HG02884 (cell line): ENCODE results near the gene CYREN.
"Not testable (repeated sequence)": the region's sequence is repeated elsewhere in the genome, so short reads cannot be mapped to it uniquely, and the experiment has no call there.

Experiments used
- ATAC-seq: cut with Tn5 transposase; IDR thresholded peaks from one replicate; pipeline ENCODE4 v1.9.1; 2021; ENCODE audit warnings: mild to moderate bottlenecking, moderate library complexity; ENCODE audit not compliant: unreplicated experiment

The CYREN gene

DNA sequence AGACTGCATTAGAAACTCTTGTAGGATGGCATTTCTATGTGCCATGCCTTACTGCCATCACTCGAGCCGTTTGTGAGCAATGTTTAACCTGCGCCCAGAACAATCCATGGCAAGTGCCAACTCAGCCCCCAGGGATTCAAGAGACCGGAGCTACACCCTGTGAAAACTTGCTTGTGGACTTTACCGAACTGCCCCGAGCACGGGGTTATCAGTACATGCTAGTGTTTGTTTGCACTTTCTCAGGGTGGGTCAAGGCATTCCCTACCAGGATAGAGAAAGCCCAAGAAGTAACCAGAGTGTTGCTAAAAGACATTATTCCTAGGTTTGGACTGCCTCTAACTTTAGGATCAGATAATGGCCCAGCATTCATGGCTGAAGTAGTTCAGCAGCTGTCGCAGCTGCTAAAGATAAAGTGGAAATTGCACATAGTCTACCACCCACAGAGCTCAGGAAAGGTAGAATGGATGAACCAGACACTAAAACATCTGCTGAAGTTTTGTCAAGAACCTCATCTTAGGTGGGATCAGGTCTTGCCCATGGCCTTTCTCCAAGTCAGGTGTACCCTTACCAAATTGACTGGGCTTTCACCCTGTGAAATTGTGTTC lies 8.9 kb upstream of the CYREN start:
- ATAC-seq, result no peak

DNA sequence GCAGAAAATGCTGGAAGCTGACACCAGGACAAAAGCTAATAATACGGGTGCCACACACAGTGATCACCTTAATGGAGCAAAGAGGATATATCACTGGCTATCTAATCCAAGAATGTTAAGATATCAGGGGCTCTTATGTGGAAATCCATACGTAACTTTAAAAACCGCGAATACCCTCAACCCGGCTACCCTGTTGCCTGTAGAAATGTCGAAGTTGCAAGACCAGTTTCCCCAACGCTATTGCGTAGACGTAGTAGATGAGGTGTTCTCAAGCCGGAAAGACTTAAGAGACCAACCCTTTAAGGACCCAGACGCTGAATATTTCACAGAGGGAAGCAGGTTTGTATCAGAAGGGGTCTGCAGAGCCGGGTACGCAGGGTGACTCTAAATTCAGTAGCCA lies 7.9 kb upstream of the CYREN start:
- no peak for ATAC-seq

DNA sequence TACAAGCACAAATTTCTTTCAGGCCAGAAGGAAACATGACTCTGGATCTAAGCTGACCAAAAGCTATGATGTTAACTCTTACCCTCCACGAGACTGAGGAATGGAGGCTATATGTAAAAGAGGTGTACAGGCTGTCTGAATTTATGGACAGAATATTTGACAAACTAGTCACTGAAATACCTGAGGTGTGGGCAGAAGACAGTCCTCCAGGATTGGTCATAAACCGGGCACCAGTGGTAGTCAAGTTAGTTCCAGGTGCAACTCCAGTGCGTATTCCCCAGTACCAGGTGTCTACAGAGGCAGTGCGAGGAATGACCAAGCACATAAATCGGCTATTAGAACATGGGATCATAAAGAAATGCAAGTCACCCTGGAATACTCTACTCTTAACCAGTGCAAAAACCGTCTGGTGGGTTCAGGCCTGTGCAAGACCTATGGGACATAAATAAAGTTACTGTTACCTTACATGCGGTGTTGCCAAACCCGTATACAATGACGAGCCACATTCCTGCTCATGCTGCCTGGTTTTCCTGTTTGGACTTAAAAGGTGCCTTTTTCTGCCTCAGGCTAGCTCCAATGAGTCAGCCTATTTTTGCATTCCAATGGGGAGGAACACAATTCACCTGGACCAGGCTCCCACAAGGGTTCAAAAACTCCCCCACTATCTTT lies 6.7 kb upstream of the CYREN start:
- ATAC-seq, result no peak

DNA sequence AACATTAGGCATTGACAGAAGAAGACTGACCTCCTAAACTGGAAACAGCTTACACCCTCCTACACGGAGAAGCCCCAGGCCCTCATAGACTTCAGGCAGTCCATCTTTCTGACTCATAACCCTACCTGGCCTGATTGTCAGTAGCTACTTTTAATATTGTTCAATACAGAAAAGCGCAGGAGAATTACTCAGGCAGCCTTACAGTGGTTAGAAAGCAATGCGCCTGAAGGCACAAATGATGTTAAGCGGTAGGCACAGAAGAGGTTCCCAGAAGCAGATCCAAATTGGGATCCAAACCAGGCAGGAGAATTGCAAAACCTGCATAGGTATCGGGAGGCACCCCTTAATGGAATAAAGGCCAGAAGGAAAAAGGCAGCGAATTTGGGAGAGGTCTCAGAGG lies 5.4 kb upstream of the CYREN start:
- ATAC-seq, result no peak

DNA sequence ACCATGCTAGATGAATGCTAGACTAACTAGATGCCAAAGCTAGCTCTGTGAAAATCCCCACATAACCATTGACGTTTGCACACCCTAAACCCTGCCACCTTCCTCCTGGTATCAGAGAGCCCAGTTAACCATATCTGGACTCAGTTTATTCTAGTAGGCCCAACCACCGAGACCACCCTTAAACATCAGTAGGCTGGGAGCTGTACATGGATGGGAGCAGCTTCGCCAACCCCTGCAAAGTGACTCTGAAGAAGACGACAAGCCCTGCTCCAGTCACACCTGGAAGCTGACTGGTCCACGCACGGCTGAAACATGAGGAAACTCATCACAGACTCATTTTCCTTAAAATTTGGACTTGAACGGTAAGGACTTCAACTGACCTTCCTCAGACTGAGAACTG lies 4.4 kb upstream of the CYREN start:
- no peak for ATAC-seq

DNA sequence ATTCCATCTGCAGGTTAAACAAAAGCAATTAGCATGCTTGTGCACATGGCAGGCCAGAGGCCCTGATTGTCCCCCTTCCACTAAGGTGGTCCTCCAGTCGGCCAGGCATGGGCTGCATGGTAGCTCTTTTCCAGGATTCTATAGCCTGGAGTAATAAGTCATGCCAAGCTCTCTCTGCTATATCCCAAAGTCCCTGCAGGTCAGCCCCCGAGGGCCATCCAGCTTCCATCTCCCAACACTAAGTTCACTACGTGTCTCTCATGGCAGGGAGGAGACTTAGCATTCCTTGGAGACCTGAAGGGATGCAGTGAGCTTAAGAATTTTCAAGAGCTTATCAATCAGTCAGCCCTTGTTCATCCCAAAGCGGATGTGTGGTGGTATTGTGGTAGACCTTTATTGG lies 3.4 kb upstream of the CYREN start:
- ATAC-seq, result not testable (repeated sequence)

DNA sequence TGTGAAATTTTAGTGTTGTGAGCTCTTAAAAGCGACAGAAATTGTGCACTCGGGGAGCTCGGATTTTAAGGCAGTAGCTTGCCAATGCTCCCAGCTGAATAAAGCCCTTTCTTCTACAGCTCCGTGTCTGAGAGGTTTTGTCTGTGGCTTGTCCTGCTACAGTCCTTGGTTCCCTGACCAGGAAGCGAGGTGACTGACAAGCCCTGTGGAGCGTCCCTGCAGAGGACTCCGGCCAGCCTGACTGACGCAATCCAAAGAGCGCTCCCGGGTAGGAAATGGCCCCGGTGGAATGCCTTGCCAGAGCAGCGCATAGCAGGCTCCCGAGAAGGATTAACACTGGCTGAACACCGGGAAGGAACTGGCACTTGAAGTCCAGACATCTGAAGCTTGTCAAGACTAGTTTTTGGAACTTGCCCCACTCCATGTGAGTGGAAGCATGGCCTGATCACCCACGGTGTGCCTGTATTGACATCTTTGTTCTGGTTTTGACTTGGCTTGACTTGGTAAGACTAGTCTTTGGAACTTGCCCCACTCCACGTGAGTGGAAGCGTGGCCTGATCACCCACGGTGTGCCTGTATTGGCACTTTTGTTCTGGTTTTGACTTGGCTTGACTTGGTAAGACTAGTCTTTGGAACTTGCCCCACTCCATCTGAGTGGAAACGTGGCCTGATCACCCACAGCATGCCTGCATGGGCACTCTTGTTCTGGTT lies 1.2 kb upstream of the CYREN start:
- ATAC-seq, result not testable (repeated sequence)

DNA sequence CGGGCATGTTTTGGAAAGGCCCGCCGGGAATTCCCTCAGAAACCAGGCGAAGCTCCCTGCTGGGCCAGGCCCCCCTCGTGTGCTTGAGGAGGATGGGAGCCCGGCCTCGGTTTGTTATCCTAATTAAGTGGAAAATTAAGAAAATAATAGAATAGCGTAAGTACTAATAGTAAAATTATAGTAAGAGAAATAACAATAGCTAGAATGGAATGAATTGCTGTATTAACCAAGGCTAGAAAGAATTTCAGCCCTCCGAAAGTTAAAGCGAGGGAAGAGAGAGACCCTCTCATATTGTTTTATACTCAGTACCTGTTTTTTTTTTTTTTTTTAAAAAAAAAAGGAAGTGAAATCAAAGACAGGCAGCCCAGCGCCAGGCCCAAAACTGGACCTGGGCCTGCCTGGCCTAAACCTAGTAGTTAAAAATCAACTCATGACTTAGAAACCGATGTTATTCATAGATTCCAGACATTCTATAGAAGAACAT lies 533 bp upstream of the CYREN start:
- peak; percentile 32 for ATAC-seq

DNA sequence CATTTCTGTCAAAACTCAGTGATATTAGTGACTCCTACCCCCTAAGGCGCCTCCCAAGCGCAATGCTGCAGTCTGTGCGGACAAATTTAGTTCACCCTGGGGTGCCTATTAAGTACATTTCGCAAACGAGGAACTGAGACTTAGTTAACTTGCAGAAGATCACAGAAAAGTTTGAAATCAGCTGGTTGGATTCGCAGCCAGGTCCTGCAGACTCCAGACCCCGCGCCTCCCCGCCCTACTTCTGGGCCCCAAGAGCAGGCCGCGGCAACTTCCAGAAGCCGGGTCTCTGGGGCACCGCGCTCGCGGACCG lies 588 bp downstream of the CYREN start:
- peak; percentile 8 for ATAC-seq

DNA sequence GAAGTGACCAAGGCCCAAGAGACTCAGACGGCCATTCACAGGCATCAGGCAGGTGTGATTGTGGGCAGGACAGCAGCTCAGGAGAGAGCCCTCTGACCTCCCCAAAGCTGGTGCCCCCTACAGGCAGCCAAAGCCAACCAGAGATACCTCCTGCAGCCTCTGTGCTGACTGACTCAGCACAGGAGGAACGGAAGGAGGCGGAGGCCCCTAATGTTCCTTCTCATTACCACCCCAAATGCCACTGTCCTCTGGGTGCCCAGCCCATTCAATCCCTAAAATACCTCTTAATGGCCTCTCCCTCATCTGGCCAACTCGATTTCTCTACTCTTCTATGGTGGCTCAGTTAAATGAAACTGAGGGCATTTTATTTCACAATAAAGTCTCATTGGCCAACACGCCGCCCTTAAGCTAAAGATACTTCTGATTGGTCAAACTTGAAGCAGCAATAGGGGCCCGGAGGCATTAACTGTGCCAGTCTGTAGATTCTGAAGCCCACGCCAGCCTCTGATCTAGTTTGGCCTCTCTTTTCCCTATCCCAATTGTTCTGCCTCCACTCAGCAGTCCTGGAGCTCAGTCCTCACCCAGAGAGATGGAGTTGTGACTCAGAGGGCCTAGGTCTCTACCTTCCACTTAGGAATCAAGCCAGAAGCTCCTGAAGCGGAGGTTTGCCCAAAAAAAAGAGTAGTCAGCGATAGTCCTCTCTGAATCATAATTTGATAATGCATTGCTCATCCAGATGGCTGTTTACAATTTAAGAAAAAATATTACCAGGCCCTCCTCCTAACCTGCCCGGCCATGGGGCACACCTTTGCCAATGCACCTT lies 1.2 kb downstream of the CYREN start:
- peak; percentile 36 for ATAC-seq

DNA sequence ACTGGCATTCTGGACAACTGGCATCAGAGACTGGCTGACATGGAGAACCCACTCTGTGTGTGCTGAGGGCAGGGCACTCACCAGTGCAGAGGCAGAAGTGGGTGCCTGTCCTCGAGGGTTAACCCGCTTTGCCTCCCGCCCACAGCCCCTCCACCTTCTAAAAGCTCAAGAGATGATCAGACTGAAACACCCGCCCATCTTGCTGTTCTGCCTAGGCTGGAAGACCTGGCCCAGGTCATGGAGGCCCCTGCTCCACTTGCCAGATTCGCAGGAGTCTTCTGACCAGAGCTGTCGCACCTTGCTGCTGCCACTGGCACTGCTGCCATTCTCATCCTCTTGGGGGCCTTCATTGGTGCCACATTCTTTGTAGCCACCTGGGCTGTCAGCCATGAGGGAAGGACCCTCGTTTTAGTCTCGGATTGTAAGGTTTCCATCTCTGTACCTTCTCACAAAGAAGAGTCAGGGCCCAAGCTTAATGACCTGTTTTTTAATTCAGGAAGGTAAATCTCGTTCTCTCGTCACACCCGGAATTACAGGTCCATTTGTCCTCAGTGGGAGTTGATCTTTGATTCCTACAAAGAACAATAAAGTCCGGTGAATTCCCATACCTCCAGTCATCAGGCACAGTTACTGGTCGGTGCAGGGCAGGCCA lies 1.9 kb downstream of the CYREN start:
- no peak for ATAC-seq

DNA sequence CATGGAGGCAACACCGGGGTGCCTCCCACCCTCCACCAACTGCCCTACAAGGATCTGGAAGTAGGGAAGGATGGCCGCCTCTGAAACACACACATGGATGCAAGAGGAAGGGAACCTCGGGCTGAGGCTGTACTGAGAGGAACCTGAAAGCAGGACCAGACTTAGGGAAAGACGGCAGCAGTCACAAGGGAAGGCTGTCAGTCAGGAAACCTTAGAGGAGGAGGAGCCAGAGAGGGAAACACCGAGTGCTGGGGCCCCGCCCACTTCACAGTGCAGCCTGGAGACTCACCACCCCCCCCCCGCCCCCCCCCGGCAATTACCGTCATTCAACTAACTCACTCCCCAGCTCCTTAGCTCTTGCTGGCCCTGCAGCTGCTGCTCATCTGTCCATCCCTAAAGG lies 2.5 kb downstream of the CYREN start:
- no peak for ATAC-seq

DNA sequence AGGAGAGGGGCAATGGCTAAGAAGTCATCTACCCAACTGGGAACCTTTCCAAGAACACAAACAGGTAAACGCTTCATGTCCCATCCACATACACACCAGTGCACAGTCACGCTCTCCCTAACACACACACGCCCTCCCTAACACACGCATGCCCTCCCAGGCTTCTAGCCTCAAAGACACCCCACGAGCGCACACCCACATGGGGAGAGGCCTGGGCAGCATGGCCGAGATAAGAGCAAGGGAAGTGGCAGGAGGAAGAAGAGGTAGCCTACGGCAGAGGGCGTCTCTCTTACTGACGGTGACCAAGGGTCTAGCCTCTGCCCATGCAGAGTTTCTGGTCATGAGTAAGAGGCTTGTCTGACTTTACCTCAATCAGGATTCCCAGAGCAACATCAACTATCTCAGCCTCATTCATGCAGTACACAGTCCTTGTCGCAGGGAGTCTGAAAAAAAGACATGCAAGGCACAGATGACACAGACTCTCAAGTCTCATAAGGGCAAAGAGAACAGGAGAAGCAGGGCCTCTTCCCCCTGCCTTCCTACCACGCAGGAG lies 3.1 kb downstream of the CYREN start:
- no peak for ATAC-seq

DNA sequence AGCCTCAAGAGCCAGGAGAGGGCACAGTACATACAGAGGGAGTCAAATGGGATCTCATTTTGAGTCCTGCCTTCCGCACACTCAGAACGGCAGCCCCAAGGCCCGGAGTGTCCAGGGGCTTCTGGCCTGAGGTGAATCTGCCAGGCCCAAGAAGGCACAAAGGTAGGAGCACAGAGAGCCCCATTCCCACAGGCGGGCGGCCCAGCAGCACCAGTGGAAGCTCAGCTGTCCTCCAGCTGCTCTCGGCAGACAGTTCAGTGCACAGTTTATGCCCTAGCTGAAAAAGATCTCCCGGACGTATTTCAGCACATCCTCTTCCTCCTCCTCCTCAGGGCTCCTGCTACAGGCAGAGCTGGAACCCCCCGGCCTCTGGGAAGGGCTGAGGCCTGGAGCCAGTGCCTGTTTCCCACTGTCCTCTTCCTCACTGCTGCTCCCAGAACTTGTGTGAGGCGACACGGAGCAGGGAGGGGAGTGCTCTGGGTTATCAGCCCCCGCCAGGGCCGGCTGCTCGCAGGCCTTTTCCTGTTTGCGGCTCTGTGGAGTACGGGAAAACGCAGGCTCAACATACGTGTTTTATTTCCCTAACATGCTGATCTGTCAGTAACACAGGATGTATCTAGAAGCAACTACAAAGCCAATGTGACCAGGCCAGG lies 4.0 kb downstream of the CYREN start:
- ATAC-seq, result no peak

DNA sequence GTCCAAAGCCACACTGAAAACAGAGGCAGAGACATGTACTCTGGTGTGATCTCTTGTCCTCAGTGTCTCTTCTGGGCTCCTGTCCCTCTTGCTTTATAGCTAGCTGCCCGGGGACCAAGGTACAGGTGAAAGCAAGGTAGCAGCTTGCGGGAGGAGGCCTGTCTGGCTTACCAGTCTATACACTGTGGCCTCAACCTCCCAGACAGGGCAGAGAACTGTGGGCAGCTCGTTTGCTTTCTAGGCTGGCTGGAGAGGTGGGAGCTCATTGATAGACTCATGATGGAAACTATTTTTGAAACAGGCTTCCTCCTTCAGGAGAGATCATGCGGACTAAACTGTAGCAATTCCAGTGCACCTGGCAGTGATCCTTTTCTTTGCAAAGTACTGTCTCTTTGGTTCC lies 4.6 kb downstream of the CYREN start:
- no peak for ATAC-seq

DNA sequence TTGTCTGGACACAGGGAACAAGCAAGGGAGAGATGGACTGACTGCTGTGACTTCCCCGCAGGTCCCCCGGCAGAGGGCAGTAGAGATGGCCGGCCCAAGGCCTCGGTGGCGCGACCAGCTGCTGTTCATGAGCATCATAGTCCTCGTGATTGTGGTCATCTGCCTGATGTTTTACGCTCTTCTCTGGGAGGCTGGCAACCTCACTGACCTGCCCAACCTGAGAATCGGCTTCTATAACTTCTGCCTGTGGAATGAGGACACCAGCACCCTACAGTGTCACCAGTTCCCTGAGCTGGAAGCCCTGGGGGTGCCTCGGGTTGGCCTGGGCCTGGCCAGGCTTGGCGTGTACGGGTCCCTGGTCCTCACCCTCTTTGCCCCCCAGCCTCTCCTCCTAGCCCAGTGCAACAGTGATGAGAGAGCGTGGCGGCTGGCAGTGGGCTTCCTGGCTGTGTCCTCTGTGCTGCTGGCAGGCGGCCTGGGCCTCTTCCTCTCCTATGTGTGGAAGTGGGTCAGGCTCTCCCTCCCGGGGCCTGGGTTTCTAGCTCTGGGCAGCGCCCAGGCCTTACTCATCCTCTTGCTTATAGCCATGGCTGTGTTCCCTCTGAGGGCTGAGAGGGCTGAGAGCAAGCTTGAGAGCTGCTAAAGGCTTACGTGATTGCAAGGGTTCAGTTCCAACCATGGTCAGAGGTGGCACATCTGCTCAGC lies 6.0 kb downstream of the CYREN start:
- ATAC-seq, result no peak

DNA sequence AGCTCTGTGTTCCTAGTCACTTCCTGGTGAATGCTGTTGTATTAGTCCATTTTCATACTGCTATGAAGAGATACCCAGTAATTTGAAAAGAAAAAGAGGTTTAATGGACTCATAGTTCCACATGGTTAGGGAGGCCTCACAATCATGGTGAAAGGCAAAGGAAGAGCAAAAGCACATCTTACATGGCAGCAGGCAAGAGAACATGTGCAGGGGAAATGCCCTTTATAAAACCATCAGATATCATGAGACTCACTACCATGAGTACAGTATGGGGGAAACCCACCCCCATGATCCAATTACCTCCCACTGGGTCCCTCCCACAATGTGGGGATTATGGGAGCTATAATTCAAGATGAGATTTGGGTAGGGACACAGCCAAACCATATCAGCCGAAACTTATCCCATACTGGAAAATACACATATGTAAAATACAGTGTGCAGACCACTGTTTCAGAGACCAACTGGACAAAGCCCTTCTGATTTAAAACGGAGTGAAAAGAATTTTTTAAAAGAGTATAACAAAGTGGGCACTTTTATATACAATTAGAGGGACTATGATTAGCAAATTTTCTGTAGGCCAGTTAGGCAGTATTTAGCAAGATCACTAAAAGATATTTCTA lies 8.0 kb downstream of the CYREN start:
- ATAC-seq, result no peak

DNA sequence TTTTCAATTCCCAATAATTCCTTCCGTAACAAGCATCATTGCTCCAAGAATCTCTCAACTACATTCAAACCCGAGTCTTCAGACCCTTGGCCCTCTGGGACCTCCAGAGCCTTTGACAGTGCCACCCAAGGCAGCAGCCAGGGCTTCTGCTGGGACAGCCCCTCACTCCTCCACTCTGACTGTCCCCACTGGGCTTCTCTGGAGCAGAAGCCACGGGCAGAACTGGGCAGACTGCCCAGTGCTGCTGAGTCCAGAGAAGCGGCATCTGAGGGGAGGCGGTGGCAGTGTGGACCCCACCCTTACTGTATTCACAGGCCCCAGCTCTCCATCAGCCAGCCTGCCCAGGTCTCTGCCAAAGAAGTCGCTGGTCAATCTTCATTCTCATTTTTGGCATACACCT lies 8.8 kb downstream of the CYREN start:
- no peak for ATAC-seq
